ENCODE results near the gene UNC80.

GRCh38 chr2:210035679-210036078 is 264.0 kb downstream of the UNC80 start:
- TF ChIP-seq EZH2 (IDR thresholded peaks at IDR 0.05; ENCODE audit: low read length, missing control alignments) = no peak
- TF ChIP-seq, protein P1, sequence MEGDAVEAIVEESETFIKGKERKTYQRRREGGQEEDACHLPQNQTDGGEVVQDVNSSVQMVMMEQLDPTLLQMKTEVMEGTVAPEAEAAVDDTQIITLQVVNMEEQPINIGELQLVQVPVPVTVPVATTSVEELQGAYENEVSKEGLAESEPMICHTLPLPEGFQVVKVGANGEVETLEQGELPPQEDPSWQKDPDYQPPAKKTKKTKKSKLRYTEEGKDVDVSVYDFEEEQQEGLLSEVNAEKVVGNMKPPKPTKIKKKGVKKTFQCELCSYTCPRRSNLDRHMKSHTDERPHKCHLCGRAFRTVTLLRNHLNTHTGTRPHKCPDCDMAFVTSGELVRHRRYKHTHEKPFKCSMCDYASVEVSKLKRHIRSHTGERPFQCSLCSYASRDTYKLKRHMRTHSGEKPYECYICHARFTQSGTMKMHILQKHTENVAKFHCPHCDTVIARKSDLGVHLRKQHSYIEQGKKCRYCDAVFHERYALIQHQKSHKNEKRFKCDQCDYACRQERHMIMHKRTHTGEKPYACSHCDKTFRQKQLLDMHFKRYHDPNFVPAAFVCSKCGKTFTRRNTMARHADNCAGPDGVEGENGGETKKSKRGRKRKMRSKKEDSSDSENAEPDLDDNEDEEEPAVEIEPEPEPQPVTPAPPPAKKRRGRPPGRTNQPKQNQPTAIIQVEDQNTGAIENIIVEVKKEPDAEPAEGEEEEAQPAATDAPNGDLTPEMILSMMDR (conservative IDR thresholded peaks at IDR 0.05 in 1 of 2, IDR thresholded peaks at IDR 0.05 in 1 of 2; ENCODE audit: low read depth in 1 of 2, low read length in 2 of 2) = no peak
